ENCODE data around the gene CPNE7.

DNA sequence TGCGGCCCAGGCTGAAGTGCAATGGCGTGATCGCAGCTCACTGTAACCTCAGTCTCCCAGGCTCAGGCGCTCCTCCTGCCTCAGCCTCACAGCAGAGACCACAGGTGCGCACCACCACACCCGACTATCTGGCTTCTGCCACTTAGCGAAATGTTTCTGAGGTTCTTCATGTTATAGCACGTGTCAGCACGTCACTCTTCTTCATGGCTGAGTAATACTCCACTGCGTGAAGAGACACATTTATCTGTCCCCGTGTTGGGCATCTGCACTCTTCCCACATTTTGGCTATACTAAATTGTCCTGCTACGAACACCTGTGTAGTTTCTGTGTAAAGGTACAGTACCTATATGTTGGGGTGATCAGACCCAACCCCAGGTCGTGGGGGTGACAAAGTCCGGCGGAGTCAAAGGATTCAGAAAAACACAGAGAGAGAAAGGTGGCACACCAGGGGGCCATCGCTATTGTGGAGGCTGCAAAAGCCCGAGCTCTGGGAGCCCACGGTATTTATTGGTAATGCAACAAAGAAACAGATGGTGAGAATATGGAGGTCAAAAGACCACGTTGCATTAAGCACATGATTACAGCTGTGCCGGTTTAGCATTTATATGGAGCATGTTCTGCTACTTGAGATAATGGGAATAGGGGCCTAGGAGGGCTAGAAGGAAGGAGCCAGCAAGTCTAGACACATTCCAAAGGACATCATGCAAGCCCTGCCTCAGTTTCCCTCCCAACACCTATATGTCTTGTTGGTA, 37.0 kb downstream of the CPNE7 start:
- TF ChIP-seq RFX5 (IDR thresholded peaks at IDR 0.05; ENCODE audit: low read depth, low read length) (no peak), EED (CRISPR knock-in tag; IDR thresholded peaks at IDR 0.05) (no peak)
- TF ChIP-seq, protein P1, sequence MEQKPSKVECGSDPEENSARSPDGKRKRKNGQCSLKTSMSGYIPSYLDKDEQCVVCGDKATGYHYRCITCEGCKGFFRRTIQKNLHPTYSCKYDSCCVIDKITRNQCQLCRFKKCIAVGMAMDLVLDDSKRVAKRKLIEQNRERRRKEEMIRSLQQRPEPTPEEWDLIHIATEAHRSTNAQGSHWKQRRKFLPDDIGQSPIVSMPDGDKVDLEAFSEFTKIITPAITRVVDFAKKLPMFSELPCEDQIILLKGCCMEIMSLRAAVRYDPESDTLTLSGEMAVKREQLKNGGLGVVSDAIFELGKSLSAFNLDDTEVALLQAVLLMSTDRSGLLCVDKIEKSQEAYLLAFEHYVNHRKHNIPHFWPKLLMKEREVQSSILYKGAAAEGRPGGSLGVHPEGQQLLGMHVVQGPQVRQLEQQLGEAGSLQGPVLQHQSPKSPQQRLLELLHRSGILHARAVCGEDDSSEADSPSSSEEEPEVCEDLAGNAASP (CRISPR knock-in tag; IDR thresholded peaks at IDR 0.05; ENCODE audit: borderline replicate concordance) = no peak
- TF ChIP-seq, protein P2, sequence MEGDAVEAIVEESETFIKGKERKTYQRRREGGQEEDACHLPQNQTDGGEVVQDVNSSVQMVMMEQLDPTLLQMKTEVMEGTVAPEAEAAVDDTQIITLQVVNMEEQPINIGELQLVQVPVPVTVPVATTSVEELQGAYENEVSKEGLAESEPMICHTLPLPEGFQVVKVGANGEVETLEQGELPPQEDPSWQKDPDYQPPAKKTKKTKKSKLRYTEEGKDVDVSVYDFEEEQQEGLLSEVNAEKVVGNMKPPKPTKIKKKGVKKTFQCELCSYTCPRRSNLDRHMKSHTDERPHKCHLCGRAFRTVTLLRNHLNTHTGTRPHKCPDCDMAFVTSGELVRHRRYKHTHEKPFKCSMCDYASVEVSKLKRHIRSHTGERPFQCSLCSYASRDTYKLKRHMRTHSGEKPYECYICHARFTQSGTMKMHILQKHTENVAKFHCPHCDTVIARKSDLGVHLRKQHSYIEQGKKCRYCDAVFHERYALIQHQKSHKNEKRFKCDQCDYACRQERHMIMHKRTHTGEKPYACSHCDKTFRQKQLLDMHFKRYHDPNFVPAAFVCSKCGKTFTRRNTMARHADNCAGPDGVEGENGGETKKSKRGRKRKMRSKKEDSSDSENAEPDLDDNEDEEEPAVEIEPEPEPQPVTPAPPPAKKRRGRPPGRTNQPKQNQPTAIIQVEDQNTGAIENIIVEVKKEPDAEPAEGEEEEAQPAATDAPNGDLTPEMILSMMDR (CRISPR knock-in tag; IDR thresholded peaks at IDR 0.05) = no peak

Measured in HepG2 (cell line).